H1 (cell line): ENCODE measurements around the gene ELAVL2. TPM values are rescaled to one million over a fixed set of nuclear protein-coding genes. Genes with fewer than 3 reads are reported as not detected.

Source experiments
- CHD7 ChIP-seq: fragments of 300-600 bp; sonication (generic); IDR thresholded peaks from 2 replicates; pipeline ENCODE4 v1.7.1; 2012; ENCODE audit warnings: low read length, moderate library complexity, mild to moderate bottlenecking, inconsistent platforms; ENCODE audit not compliant: insufficient replicate concordance
- CTBP2 ChIP-seq: IDR thresholded peaks from 2 replicates; pipeline ENCODE4 v1.7.0; 2011; ENCODE audit warnings: borderline replicate concordance, mild to moderate bottlenecking, moderate library complexity, mixed read lengths, low read length; ENCODE audit not compliant: insufficient read depth, insufficient read length
- HDAC6 ChIP-seq: IDR thresholded peaks from one replicate; pipeline ENCODE4 v1.7.1; 2012; ENCODE audit warnings: low read depth, mild to moderate bottlenecking, inconsistent platforms, low read length, moderate library complexity
- RFX5 ChIP-seq: IDR thresholded peaks from 2 replicates; pipeline ENCODE4 v1.6.1; 2011; ENCODE audit warnings: low read depth, low read length, improper control_type of control experiment, borderline replicate concordance
- YY1 ChIP-seq: IDR thresholded peaks from 2 replicates; pipeline ENCODE4 v1.6.1; 2011; ENCODE audit warnings: low read depth, mild to moderate bottlenecking, low read length
- polyA plus RNA-seq, 7 experiments: library from polyadenylated mRNA; depleted of rRNA in 3 of 7; stranded (reverse) in 5 of 7; unstranded in 2 of 7; fragments of >200 nt in 5 of 7; fragments of 200-250 nt in 2 of 7; gene quantifications; 1 replicate in 5 of 7; 2 replicates in 1 of 7; 4 replicates in 1 of 7; pipeline versions ENCODE4 v1.2.1 to v1.2.3, GENCODE V29; 2011 to 2013; ENCODE audit warnings: missing spikeins in 2 of 7, mixed read lengths in 2 of 7
- total RNA-seq: library from RNA; stranded (reverse); fragmentation: NEBNext Ultra II Directional; extraction: Animal tissue kit (Norgen Biotek cat#: 25700); gene quantifications from 2 replicates; pipeline ENCODE4 v1.2.1, GENCODE V29; 2021

Gene ELAVL2
- total and polyA plus RNA-seq, 2 of the 8 experiments (the other 6 are each of a cell fraction or from before 2014, with no cell fraction given): 4.9 to 21.9 TPM

DNA sequence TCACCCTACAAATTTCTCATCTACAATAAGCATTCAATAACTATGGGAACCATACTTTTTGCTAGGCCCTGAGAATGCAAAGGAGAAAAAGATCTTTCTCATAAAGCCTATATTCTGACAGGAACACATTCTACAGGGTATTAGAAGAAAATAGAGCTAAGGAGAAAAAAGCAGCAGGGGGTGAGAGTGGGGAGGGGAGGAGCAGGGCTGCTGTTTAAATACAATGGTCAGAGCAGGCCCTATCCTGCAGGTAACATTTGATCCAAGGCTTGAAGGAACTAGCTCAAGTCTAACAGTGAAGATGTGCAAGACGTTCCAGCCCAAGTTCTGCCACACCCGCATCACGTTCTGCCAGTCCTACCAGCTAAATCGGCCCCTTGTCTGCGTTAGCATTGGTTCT lies 89.7 kb downstream of the ELAVL2 start (continued):
- TF ChIP-seq CHD7 (no peak), YY1 (no peak), HDAC6 (no peak), CTBP2 (no peak), RFX5 (no peak)
